ENCODE measurements around the gene GLIS1. TPM values are rescaled to one million over a fixed set of nuclear protein-coding genes. Genes with fewer than 3 reads are reported as not detected.

The GLIS1 gene
- total RNA-seq, 4 donors from 2014 or later: 0.16 to 0.27 TPM; not detected in 2

- H3K27ac ChIP-seq: no peak overlapping the region
- no peaks in the 10 kb centered on the region for H3K9me3 ChIP-seq
- TF ChIP-seq CTCF (IDR thresholded peaks at IDR 0.05) (no peak), POLR2A (IDR thresholded peaks at IDR 0.05) (no peak), EP300 (IDR thresholded peaks at IDR 0.05) (no peak), POLR2AphosphoS5 (IDR thresholded peaks at IDR 0.05) (no peak)
- H3K4me3 ChIP-seq: no peak overlapping the region
- ATAC-seq: no peak
- H3K27me3 ChIP-seq: no peaks in the 10 kb centered on the region
- 80 to 100% methylated on average over 2 to 10 of the region's 10 CpGs for WGBS, 2 donors (ENCODE audit: low coverage in 1 of 2)
- no peaks in the 10 kb centered on the region for H3K4me1 ChIP-seq
- no peaks in the 10 kb centered on the region for H3K36me3 ChIP-seq
Observed at GRCh38 chr1:53552981-53553733, 185.8 kb downstream of the GLIS1 start.

- H3K4me3 ChIP-seq: no peak overlapping the region
- H3K4me1 ChIP-seq: no peaks in the 10 kb centered on the region
- no peaks in the 10 kb centered on the region for H3K27me3 ChIP-seq
- TF ChIP-seq EP300 (IDR thresholded peaks at IDR 0.05) (no peak), CTCF (IDR thresholded peaks at IDR 0.05) (no peak), POLR2AphosphoS5 (IDR thresholded peaks at IDR 0.05) (no peak), POLR2A (IDR thresholded peaks at IDR 0.05) (no peak)
- H3K36me3 ChIP-seq: no peaks in the 10 kb centered on the region
- no peaks in the 10 kb centered on the region for H3K9me3 ChIP-seq
- 68 to 75% methylated on average over 2 to 10 of the region's 10 CpGs for WGBS, 2 donors (ENCODE audit: low coverage in 1 of 2)
- no peak for ATAC-seq
- no peak overlapping the region for H3K27ac ChIP-seq
Observed at GRCh38 chr1:53552146-53552861, 186.7 kb downstream of the GLIS1 start.

GRCh38 chr1:53551428-53551995 is 187.5 kb downstream of the GLIS1 start:
- 66 to 85% methylated on average over 2 to 6 of the region's 8 CpGs for WGBS, 2 donors (ENCODE audit: low coverage in 1 of 2)
- no peaks in the 10 kb centered on the region for H3K36me3 ChIP-seq
- H3K27me3 ChIP-seq: no peaks in the 10 kb centered on the region
- H3K4me3 ChIP-seq: no peak overlapping the region
- no peak for ATAC-seq
- H3K4me1 ChIP-seq: no peaks in the 10 kb centered on the region
- H3K27ac ChIP-seq: no peak overlapping the region
- no peaks in the 10 kb centered on the region for H3K9me3 ChIP-seq
- TF ChIP-seq POLR2AphosphoS5 (IDR thresholded peaks at IDR 0.05) (no peak), CTCF (IDR thresholded peaks at IDR 0.05) (no peak), EP300 (IDR thresholded peaks at IDR 0.05) (no peak), POLR2A (IDR thresholded peaks at IDR 0.05) (no peak)

GRCh38 chr1:53550201-53550741 is 188.7 kb downstream of the GLIS1 start:
- 75% methylated on average over 5 of the region's 7 CpGs; no CpG with 5 or more reads in 1 of the 2 donors for WGBS, 2 donors (ENCODE audit: low coverage in 1 of 2)
- Histone ChIP-seq H3K27me3 (no peaks in the 10 kb centered on the region), H3K27ac (no peak overlapping the region), H3K9me3 (no peaks in the 10 kb centered on the region), H3K4me1 (no peaks in the 10 kb centered on the region), H3K36me3 (no peaks in the 10 kb centered on the region), H3K4me3 (no peak overlapping the region)
- no peak for TF ChIP-seq POLR2A (IDR thresholded peaks at IDR 0.05)
- ATAC-seq: peak; percentile 39

GRCh38 chr1:53549781-53550180 is 189.2 kb downstream of the GLIS1 start:
- no peak for ATAC-seq
- Histone ChIP-seq H3K4me1 (no peaks in the 10 kb centered on the region), H3K27me3 (peaks cover 5% of the 10 kb centered on the region), H3K9me3 (no peaks in the 10 kb centered on the region), H3K4me3 (no peak overlapping the region), H3K36me3 (no peaks in the 10 kb centered on the region), H3K27ac (no peak overlapping the region)
- TF ChIP-seq CTCF (IDR thresholded peaks at IDR 0.05) (no peak), POLR2AphosphoS5 (IDR thresholded peaks at IDR 0.05) (no peak), EP300 (IDR thresholded peaks at IDR 0.05) (no peak), POLR2A (IDR thresholded peaks at IDR 0.05) (no peak)
- 94% methylated on average over 2 of the region's 3 CpGs; no CpG with 5 or more reads in 1 of the 2 donors for WGBS, 2 donors (ENCODE audit: low coverage in 1 of 2)
